DND-41 (cell line): ENCODE measurements around the gene PLCL1.

Experiments used
- ATAC-seq: fragments of 200-7000 bp; cut with Tn5 transposase; 3 replicates; pipeline ENCODE4 v1.9.1; 2021; ENCODE audit warnings: low read depth; ENCODE audit not compliant: insufficient read depth
- DNase-seq: peaks from one replicate; pipeline ENCODE4 v3.0.0-alpha.2; 2020
- H2AFZ ChIP-seq: 2 replicates; pipeline ENCODE4 v1.6.0; 2012; ENCODE audit warnings: low read depth, low read length
- H3K27ac ChIP-seq: 2 replicates; pipeline ENCODE4 v1.5.1; 2012; ENCODE audit warnings: low read length, inconsistent platforms
- H3K27me3 ChIP-seq: fragments of 200-600 bp; sonication (generic); 2 replicates; pipeline ENCODE4 v1.6.0; 2012; ENCODE audit warnings: low read length, mild to moderate bottlenecking, inconsistent platforms; ENCODE audit not compliant: insufficient read depth, poor library complexity
- H3K36me3 ChIP-seq: 2 replicates; pipeline ENCODE4 v1.5.1; 2012; ENCODE audit warnings: low read length, inconsistent platforms; ENCODE audit not compliant: insufficient read depth
- H3K4me1 ChIP-seq: 2 replicates; pipeline ENCODE4 v1.5.1; 2012; ENCODE audit warnings: mild to moderate bottlenecking, low read length; ENCODE audit not compliant: insufficient read depth
- H3K4me2 ChIP-seq: 2 replicates; pipeline ENCODE4 v1.6.0; 2012; ENCODE audit warnings: mild to moderate bottlenecking, moderate library complexity, low read length, inconsistent platforms; ENCODE audit not compliant: insufficient read depth
- H3K4me3 ChIP-seq, 2 experiments: fragments of 200-600 bp in 1 of 2; shearing (Covaris generic) in 1 of 2; 2 replicates each; pipeline ENCODE4 v1.5.1; 2012 to 2016; ENCODE audit warnings: inconsistent platforms in 2 of 2, low read length in 2 of 2, mild to moderate bottlenecking in 2 of 2, low read depth in 1 of 2, moderate library complexity in 1 of 2
- H3K79me2 ChIP-seq: 2 replicates; pipeline ENCODE4 v1.6.0; 2012; ENCODE audit warnings: low read length, inconsistent platforms; ENCODE audit not compliant: insufficient read depth
- H3K9ac ChIP-seq: 2 replicates; pipeline ENCODE4 v1.6.0; 2012; ENCODE audit warnings: low read depth, mild to moderate bottlenecking, inconsistent platforms, low read length, moderate library complexity
- H3K9me3 ChIP-seq: 2 replicates; pipeline ENCODE4 v1.5.1; 2012; ENCODE audit warnings: low read length, moderate library complexity, mild to moderate bottlenecking, inconsistent platforms; ENCODE audit not compliant: insufficient read depth, severe bottlenecking
- H4K20me1 ChIP-seq: 2 replicates; pipeline ENCODE4 v1.6.0; 2012; ENCODE audit warnings: low read length; ENCODE audit not compliant: insufficient read depth
- EZH2 ChIP-seq: IDR thresholded peaks from 3 replicates; pipeline ENCODE4 v1.6.1; 2012; ENCODE audit warnings: borderline replicate concordance, low read depth, mild to moderate bottlenecking, moderate library complexity, low read length, inconsistent platforms; ENCODE audit not compliant: severe bottlenecking
- TF ChIP-seq, protein P1 (sequence below): IDR thresholded peaks from 2 replicates; pipeline ENCODE4 v1.5.1; 2012; ENCODE audit warnings: borderline replicate concordance, low read length, moderate library complexity, mild to moderate bottlenecking; ENCODE audit not compliant: poor library complexity, severe bottlenecking; ENCODE audit errors: extremely low read depth

PLCL1 gene

GRCh38 chr2:197924483-197924882, 120.1 kb downstream of the PLCL1 start:
- no peak for TF ChIP-seq EZH2
- TF ChIP-seq, protein P1, sequence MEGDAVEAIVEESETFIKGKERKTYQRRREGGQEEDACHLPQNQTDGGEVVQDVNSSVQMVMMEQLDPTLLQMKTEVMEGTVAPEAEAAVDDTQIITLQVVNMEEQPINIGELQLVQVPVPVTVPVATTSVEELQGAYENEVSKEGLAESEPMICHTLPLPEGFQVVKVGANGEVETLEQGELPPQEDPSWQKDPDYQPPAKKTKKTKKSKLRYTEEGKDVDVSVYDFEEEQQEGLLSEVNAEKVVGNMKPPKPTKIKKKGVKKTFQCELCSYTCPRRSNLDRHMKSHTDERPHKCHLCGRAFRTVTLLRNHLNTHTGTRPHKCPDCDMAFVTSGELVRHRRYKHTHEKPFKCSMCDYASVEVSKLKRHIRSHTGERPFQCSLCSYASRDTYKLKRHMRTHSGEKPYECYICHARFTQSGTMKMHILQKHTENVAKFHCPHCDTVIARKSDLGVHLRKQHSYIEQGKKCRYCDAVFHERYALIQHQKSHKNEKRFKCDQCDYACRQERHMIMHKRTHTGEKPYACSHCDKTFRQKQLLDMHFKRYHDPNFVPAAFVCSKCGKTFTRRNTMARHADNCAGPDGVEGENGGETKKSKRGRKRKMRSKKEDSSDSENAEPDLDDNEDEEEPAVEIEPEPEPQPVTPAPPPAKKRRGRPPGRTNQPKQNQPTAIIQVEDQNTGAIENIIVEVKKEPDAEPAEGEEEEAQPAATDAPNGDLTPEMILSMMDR = no peak
- Histone ChIP-seq H3K4me2 (no peak overlapping the region), H3K4me1 (no peaks in the 10 kb centered on the region), H3K9me3 (no peaks in the 10 kb centered on the region), H3K27ac (no peak overlapping the region), H3K79me2 (no peaks in the 10 kb centered on the region), H3K27me3 (no peaks in the 10 kb centered on the region), H3K4me3 (no peak overlapping the region), H3K9ac (no peak overlapping the region), H2AFZ (no peak overlapping the region), H3K36me3 (no peaks in the 10 kb centered on the region), H4K20me1 (no peaks in the 10 kb centered on the region)
- DNase-seq = no peak
- ATAC-seq = no peak

DNA sequence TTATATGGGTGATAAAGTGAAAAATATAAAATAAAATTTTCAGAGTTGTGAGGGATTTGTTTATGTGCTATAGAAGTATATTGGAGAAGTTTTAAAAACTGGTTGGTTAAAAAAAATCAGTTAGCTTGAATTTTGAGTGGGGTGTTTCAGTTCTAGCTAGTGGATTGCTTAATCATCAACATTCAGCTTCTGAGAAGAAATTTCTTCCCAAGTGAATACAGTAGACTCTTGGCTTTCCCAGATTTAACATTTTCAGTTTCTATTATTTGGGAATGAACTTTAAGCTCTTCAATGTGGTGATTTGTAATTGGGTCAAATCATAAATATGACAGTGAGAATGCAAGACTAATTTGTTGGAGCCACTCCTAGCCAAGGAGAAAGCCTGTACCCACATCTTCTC, 120.8 kb downstream of the PLCL1 start:
- no peak overlapping the region for H3K4me3 ChIP-seq
- ATAC-seq (no peak), DNase-seq (no peak)
- no peaks in the 10 kb centered on the region for H3K27me3 ChIP-seq
- no peaks in the 10 kb centered on the region for H3K79me2 ChIP-seq
- no peak overlapping the region for H3K27ac ChIP-seq
- H2AFZ ChIP-seq = no peak overlapping the region
- H3K4me1 ChIP-seq = no peaks in the 10 kb centered on the region
- TF ChIP-seq, protein P1 = no peak
- no peak for TF ChIP-seq EZH2
- no peaks in the 10 kb centered on the region for H4K20me1 ChIP-seq
- no peak overlapping the region for H3K9ac ChIP-seq
- no peaks in the 10 kb centered on the region for H3K9me3 ChIP-seq
- H3K4me2 ChIP-seq = no peak overlapping the region
- no peaks in the 10 kb centered on the region for H3K36me3 ChIP-seq

DNA sequence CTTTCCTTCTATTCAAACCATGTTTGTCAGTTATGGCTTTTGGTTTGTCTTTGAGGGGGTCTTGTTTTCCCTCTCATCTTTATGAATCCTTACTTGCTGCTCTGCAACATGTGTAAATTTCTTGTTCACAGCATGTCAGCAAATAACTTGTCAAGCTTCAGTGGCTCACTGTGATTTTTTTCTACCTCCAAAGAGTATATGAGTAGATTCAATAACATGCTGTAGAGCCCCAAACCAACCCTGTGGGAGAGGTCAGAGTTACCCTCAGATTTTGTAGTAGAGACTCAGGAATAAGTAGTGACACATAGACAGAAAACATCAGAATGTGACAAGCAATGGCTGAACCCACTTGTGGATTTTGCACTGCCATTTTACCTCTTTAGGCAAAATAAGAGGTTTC, 121.6 kb downstream of the PLCL1 start:
- Histone ChIP-seq H3K9ac (no peak overlapping the region), H3K4me2 (no peak overlapping the region), H3K79me2 (no peaks in the 10 kb centered on the region), H3K27ac (no peak overlapping the region), H3K4me1 (no peaks in the 10 kb centered on the region), H3K4me3 (no peak overlapping the region), H3K9me3 (no peaks in the 10 kb centered on the region), H3K27me3 (no peaks in the 10 kb centered on the region), H4K20me1 (no peaks in the 10 kb centered on the region), H2AFZ (no peak overlapping the region), H3K36me3 (no peaks in the 10 kb centered on the region)
- ATAC-seq (no peak), DNase-seq (no peak)
- TF ChIP-seq, protein P1 = no peak
- no peak for TF ChIP-seq EZH2

DNA sequence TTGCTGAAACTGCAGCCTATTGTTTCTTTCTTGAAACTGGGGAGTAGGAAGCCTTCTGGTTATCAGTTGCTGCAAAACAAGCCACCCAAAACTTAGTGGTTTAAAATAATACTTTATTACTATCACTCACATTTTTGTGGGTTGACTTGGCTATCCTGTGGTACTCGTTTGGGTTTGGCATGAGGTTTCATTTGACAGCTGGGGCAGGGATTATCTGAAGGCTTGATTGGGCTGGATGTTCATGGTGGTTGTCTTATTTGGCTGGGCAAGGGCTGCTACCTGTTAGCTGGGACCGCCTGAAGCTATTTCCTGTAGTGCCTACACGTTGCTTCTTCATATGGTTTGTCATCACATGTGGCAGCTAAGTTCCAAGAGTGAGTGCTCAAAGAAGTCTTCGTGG, 122.3 kb downstream of the PLCL1 start:
- no peak for TF ChIP-seq EZH2
- TF ChIP-seq, protein P1 = no peak
- no peak overlapping the region for H3K9ac ChIP-seq
- H3K36me3 ChIP-seq = no peaks in the 10 kb centered on the region
- H3K27me3 ChIP-seq = no peaks in the 10 kb centered on the region
- H3K27ac ChIP-seq = no peak overlapping the region
- H2AFZ ChIP-seq = no peak overlapping the region
- DNase-seq (no peak), ATAC-seq (no peak)
- H3K9me3 ChIP-seq = no peaks in the 10 kb centered on the region
- no peaks in the 10 kb centered on the region for H3K4me1 ChIP-seq
- H3K79me2 ChIP-seq = no peaks in the 10 kb centered on the region
- H3K4me3 ChIP-seq = no peak overlapping the region
- no peak overlapping the region for H3K4me2 ChIP-seq
- H4K20me1 ChIP-seq = no peaks in the 10 kb centered on the region
